ENCODE results near the gene JADE1. TPM values are rescaled to one million over a fixed set of nuclear protein-coding genes. Genes with fewer than 3 reads are reported as not detected.

JADE1 gene
- total and polyA plus RNA-seq, 9 of the 15 experiments (the other 6 are each of a cell fraction or from before 2014, with no cell fraction given) = 8.3 to 37.9 (median 24.4) TPM

DNA sequence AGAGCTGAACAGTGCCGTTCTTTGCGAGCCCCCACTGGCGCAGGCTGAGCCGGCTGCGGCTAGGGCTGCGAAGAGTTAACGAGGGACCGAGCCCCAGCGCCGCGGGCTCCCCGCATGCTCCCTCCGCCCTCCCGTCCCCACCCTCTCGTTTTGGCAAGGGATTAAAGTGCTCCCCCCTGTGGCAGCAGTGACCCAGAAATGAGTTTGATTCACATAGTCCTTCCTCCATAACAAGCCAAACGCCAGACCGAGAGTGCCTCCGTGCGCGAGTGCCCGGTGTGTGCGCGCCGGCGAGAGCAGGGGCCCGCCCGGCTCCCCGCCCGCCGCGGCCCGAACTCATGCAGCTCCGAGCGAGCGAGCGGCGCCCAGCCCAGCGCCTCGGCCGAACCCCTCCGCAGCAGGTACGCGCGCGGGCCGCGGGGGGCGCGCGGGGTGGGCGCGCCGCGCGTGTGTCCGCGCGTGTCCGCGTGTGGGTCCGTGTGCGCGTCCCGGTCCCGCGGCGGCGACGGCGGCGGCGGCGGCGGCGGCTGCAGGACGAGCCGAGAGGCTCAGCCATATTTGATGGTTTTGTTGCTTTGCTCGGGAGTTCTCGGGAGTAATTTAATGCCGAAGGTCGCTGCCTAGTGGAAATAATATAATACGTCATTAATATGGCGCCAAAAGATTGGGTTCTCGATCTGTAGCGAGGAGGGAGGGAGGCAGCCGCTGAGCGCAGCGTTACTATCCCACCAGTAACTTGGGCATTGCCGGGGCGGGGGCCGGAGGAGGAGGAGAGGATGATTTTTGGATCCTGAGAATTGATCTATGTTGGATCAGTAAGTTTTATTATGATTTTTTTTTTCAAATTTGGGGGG is at the start of gene JADE1 (continued):
- TF ChIP-seq ZNF407 (IDR thresholded peaks at IDR 0.05; ENCODE audit: low read depth) (no peak), RBM14 (IDR thresholded peaks at IDR 0.05; ENCODE audit: borderline replicate concordance, insufficient read depth, low read depth, low read length) (no peak), ZNF740 (CRISPR knock-in tag; IDR thresholded peaks at IDR 0.05) (no peak), ZNF740 (tag; IDR thresholded peaks at IDR 0.05) (no peak), MECOM (CRISPR knock-in tag; IDR thresholded peaks at IDR 0.05) (no peak), PHF20 (IDR thresholded peaks at IDR 0.05; ENCODE audit: partially characterized antibody) (no peak), ZNF398 (CRISPR knock-in tag; IDR thresholded peaks at IDR 0.05) (no peak), ZNF785 (CRISPR knock-in tag; IDR thresholded peaks at IDR 0.05) (no peak), KLF13 (tag; IDR thresholded peaks at IDR 0.05; ENCODE audit: borderline replicate concordance, low read depth) (no peak), NR2F6 (CRISPR knock-in tag; IDR thresholded peaks at IDR 0.05) (no peak), NCOA1 (IDR thresholded peaks at IDR 0.05; ENCODE audit: low read depth) (no peak), UBTF (IDR thresholded peaks at IDR 0.05; ENCODE audit: borderline replicate concordance in 1 of 2, low read depth in 2 of 2, low read length in 2 of 2) (peak; percentile 92 to 98), ZNF583 (CRISPR knock-in tag; IDR thresholded peaks at IDR 0.05) (no peak)

Measured in K562 (cell line).